BJ (cell line): ENCODE measurements around the gene FUT6. TPM values are rescaled to one million over a fixed set of nuclear protein-coding genes. Genes with fewer than 3 reads are reported as not detected.
"Not testable (repeated sequence)": the region's sequence is repeated elsewhere in the genome, so short reads cannot be mapped to it uniquely, and the experiment has no call there.

Experiments used
- CTCF ChIA-PET: fragments of 350-600 bp; formaldehyde crosslinking; extraction: SDS; loops from one replicate; lab custom pipeline; 2021; ENCODE audit warnings: antibody characterized with exemption, inconsistent platforms; lab: Yijun Ruan, JAX
- POLR2A ChIA-PET: fragments of 300-600 bp; sonication (Branson Sonifier 250); formaldehyde crosslinking; extraction: SDS; loops from one replicate; lab custom pipeline; 2021; ENCODE audit warnings: antibody characterized with exemption; lab: Charles Lee
- DNase-seq: peaks from one replicate; pipeline ENCODE4 v3.0.0-alpha.2; 2011; ENCODE audit warnings: low read depth
- H3K27me3 ChIP-seq: 2 replicates; pipeline ENCODE4 v1.6.0; 2011; ENCODE audit warnings: low read length; ENCODE audit not compliant: control insufficient read depth, insufficient read depth
- H3K36me3 ChIP-seq: 2 replicates; pipeline ENCODE4 v1.5.1; 2011; ENCODE audit warnings: low read length; ENCODE audit not compliant: control insufficient read depth, insufficient read depth
- H3K4me3 ChIP-seq: 2 replicates; pipeline ENCODE4 v1.5.1; 2011; ENCODE audit warnings: low read depth, mild to moderate bottlenecking, control low read depth, low read length
- CTCF ChIP-seq: IDR thresholded peaks from 2 replicates; pipeline ENCODE4 v1.5.1; 2011; ENCODE audit warnings: low read depth, mild to moderate bottlenecking, control low read depth, inconsistent platforms, low read length, moderate library complexity; ENCODE audit not compliant: insufficient read depth
- polyA plus RNA-seq: library from polyadenylated mRNA; depleted of rRNA; stranded (reverse); fragments of >200 nt; gene quantifications from 2 replicates; pipeline ENCODE4 v1.2.3, GENCODE V29; 2011

Gene FUT6
- polyA plus RNA-seq, 1 experiment = not detected

GRCh38 chr19:5786593-5787408 is 52.7 kb downstream of the FUT6 start:
- ChIA-PET POLR2A (no interaction called here), CTCF (interaction anchor here (2.4 kb wide), 1 partner anchor 13 kb away, joined by 8 read pairs; no protein-coding TSS in a partner anchor)

GRCh38 chr19:5785423-5785822 is 54.1 kb downstream of the FUT6 start:
- POLR2A ChIA-PET = no interaction called here
- H3K36me3 ChIP-seq = peaks cover 35% of the 10 kb centered on the region
- TF ChIP-seq CTCF = no peak
- no peak for DNase-seq
- no peaks in the 10 kb centered on the region for H3K27me3 ChIP-seq
- CTCF ChIA-PET = no interaction called here
- H3K4me3 ChIP-seq = no peak overlapping the region

More at GRCh38 chr19:5786593-5787408, 52.7 kb downstream of the FUT6 start:
- DNase-seq = no peak
- Histone ChIP-seq H3K36me3 (peaks cover 35% of the 10 kb centered on the region), H3K4me3 (no peak overlapping the region), H3K27me3 (no peaks in the 10 kb centered on the region)
- TF ChIP-seq CTCF = no peak

GRCh38 chr19:5784581-5785147 is 54.8 kb downstream of the FUT6 start, which contains the start of gene PRR22:
PRR22 (minus strand) TSS chr19:5784746; CDS start chr19:5784660, 86 bp downstream.
- ChIA-PET POLR2A (no interaction called here), CTCF (no interaction called here)
- DNase-seq = no peak
- no peak for TF ChIP-seq CTCF
- Histone ChIP-seq H3K27me3 (no peaks in the 10 kb centered on the region), H3K4me3 (no peak within 1 kb of the TSS), H3K36me3 (peaks cover 31% of the 10 kb centered on the region)

GRCh38 chr19:5782945-5783919 is 56.3 kb downstream of the FUT6 start:
- no peak for TF ChIP-seq CTCF
- CTCF ChIA-PET = interaction anchor here (0.7 kb wide), 2 partner anchors 11 to 1545 kb away, joined by 3 read pairs; no protein-coding TSS in a partner anchor
- Histone ChIP-seq H3K36me3 (peaks cover 24% of the 10 kb centered on the region), H3K4me3 (no peak overlapping the region), H3K27me3 (no peaks in the 10 kb centered on the region)
- POLR2A ChIA-PET = no interaction called here
- no peak for DNase-seq

- CTCF ChIA-PET = interaction anchor here (0.9 kb wide), 1 partner anchor 9 kb away, joined by 3 read pairs; no protein-coding TSS in a partner anchor
- Histone ChIP-seq H3K4me3 (no peak overlapping the region), H3K27me3 (no peaks in the 10 kb centered on the region), H3K36me3 (peaks cover 18% of the 10 kb centered on the region)
- no peak for DNase-seq
- no peak for TF ChIP-seq CTCF
- POLR2A ChIA-PET = no interaction called here
Observed at GRCh38 chr19:5782322-5782721, 57.2 kb downstream of the FUT6 start.

GRCh38 chr19:5780916-5781315 is 58.6 kb downstream of the FUT6 start:
- DNase-seq, POLR2A ChIA-PET: not testable (repeated sequence)
- CTCF ChIA-PET = interaction anchor here (1.5 to 1.8 kb wide), 2 partner anchors 14 to 23 kb away, joined by 4 to 5 read pairs; no protein-coding TSS in a partner anchor

More at GRCh38 chr19:5780916-5781315, 58.6 kb downstream of the FUT6 start:
- H3K4me3 ChIP-seq, H3K27me3 ChIP-seq, H3K36me3 ChIP-seq: not testable (repeated sequence)
